Measurements from ENCODE around the gene HOXB7. TPM values are rescaled to one million over a fixed set of nuclear protein-coding genes. Genes with fewer than 3 reads are reported as not detected.

Gene HOXB7
- total RNA-seq, 4 donors from 2014 or later, result 5.3 to 11.5 (median 8.4) TPM

DNA sequence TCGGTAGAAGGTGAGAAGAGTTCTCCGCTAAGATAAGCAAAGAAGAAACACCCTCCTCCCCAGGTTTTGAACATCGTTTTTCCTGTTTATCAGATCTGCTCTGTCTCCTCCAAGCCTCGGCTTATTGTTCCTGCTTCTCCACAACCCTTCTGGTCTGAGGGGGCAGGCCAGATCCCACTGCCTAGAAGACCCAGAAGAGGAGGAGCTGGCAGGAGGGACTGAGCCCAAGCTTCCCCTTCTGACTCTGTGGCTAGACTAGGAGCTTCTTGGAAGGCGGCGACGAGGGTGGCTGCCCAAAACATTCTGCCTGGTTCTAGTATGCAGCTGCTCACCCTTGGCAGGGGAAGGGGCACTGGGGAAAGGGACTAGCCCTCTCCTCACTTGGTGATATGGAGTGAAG is 12.1 kb downstream of the HOXB7 start:
- ATAC-seq (ENCODE audit: low FRiP score) (no peak), DNase-seq (ENCODE audit: low spot score) (no peak)
- TF ChIP-seq, protein P1, sequence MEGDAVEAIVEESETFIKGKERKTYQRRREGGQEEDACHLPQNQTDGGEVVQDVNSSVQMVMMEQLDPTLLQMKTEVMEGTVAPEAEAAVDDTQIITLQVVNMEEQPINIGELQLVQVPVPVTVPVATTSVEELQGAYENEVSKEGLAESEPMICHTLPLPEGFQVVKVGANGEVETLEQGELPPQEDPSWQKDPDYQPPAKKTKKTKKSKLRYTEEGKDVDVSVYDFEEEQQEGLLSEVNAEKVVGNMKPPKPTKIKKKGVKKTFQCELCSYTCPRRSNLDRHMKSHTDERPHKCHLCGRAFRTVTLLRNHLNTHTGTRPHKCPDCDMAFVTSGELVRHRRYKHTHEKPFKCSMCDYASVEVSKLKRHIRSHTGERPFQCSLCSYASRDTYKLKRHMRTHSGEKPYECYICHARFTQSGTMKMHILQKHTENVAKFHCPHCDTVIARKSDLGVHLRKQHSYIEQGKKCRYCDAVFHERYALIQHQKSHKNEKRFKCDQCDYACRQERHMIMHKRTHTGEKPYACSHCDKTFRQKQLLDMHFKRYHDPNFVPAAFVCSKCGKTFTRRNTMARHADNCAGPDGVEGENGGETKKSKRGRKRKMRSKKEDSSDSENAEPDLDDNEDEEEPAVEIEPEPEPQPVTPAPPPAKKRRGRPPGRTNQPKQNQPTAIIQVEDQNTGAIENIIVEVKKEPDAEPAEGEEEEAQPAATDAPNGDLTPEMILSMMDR (IDR thresholded peaks at IDR 0.05), result no peak

DNA sequence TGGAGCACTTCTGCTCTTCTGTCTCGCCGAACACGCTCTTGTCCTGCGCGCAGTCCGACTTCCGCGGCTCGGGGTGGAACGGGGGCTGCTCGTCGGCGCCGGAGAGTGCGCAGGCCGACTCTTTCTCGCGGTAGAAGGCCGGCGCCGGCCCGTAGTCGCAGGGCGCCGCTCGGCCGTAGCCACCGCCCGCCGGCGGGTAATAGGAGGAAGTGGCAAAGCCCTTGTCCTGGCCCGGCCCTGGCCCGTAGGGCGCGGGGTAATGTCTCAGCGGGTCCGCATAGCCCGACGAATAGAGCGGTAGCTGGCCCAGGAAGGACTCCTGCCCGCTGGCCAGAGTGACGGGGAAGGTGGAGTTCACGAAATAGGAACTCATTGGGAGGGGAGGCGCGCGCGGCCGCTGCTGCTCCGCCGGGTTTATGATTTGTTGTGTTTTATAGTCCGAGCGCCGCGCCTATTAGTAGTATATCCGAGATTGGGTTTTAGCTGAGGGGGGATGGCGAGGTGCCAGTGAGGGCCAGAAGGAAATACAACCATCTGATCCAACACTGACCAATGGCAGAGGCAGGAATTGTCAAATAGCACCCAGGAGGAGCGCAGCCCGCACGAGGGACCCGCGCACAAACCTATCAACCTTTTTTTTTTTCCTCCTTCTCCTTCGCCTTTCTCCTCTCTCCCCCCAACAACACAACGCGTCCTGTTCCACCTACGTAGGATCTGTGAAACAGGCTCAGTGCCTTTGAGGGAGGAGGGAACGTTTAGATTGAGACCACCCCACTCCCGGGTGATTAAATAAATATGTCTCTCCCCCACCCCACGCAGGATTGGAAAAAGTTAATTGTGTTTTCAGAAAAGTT is 12.8 kb downstream of the HOXB7 start:
- DNase-seq (ENCODE audit: low spot score), result no peak
- TF ChIP-seq, protein P1 (IDR thresholded peaks at IDR 0.05), result no peak
- peak; percentile 34 for ATAC-seq (ENCODE audit: low FRiP score)

DNA sequence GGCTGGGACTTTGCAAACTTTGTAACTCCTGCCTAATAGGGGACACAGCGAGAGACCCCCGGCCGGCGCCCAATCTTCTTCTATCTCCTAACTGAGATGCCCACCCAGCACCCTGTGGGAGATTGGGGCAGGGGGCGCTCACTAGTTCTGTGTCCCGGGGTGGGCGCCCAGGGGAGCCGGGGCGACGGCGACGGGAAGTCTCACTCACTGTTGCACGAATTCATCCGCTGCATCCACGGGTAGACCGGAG is 13.4 kb downstream of the HOXB7 start:
- TF ChIP-seq, protein P1 (IDR thresholded peaks at IDR 0.05), result no peak
- no peak for DNase-seq (ENCODE audit: low spot score)
- ATAC-seq (ENCODE audit: low FRiP score), result no peak

DNA sequence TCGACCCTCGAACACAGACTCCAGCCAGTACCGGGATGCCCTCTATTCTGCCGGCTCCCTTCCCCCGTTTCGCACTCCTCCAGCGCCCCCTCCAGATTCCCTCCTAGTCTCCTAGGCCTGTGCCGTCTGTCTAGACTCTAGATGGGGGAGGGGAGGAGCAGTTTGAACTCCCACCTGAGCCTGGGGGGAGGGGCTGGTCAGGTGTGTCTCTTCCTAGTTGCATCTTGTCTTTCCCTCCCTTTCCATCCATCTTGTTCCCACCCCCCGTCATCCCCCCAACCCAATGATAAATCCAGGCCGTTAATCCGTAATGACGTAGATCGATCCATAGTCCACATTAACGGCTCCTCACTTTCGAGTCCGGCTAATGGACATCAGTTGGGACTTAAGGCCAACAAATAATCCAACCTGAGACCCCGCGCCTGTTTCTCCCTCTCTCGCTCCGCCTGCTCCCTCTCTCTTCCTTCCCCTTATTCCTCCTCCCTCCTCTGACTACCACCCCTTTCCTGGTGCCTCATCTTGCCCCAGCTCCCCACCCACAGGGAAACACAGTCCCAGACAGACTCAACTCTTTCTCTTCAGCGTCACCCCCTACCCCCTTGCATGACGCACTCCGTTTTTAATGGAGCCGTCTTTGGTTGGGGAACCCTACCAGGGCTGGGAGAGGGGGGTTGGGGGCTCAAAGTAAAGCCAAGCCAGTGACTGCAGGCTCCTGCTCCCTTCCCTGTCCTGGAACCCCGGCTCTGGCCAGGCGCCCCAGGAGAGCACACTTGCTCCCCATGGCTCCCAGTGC is 13.9 kb downstream of the HOXB7 start:
- no peak for DNase-seq (ENCODE audit: low spot score)
- TF ChIP-seq, protein P1 (IDR thresholded peaks at IDR 0.05), result no peak
- ATAC-seq (ENCODE audit: low FRiP score), result no peak

DNA sequence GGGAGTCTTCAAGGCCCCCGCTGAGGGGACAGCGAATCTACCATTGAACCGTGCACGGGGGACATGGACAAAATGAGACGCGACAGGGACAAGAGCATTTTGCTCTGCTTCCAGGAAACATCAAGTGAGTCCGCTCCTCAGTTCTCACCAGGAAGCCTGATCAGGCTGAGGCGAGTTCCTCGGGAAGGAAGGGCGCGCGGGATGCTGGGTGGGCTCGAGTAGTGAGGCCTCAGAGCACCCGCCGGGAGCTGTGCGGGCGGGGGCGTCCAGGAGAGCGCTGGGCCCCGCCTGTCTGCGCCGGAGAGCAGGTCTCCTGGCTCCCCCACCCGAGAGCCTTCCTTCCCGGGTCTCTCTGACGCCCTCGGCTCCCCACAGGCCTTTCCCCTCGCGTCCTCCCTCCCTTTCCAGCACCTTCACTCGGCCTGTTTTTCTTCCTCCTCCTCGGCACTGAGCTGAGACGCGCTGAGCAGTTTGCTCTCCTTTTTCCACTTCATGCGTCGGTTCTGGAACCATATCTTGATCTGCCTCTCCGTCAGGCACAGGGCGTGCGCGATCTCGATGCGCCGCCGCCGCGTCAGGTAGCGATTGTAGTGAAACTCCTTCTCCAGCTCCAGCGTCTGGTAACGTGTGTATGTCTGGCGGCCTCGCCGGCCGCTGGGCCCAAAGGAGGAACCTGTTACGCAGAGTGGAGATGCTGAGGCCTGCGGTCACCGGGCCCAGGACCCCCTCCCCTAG is 14.7 kb downstream of the HOXB7 start:
- ATAC-seq (ENCODE audit: low FRiP score), result no peak
- TF ChIP-seq, protein P1 (IDR thresholded peaks at IDR 0.05), result no peak
- no peak for DNase-seq (ENCODE audit: low spot score)

DNA sequence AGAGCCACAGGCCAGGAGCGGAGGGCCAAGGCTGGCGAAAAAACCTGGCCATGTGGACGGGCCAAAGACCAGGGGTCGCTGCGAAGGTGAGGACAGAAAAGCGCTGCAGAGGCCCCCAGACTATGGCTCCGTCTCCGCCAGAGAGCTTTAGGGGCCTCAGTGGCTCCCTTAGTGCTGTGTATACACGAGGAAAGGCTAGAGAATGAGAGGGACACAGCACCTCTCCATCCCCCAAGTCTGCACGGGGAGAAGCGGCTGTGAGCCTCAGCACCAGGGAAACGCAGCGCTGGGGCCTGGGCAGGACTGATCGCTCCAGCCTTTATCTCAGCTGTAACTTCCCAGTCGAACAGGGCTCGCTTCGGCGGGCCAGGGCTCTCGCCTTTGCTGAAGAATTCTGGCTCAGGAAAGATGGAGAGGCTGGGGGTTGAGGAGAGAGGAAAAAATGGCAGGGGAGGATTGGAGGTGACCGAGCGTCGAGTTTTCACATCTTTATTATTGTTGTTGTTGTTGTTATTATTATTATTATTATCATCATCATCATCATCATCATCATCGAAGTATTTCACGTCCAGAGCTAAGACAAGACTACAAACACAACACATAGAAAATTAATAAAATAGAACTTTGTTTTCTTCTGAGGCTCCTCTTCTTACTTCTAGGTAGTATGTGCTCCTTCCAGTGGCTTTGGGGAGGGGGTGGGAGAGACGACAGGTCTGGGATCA is 15.4 kb downstream of the HOXB7 start:
- TF ChIP-seq, protein P1 (IDR thresholded peaks at IDR 0.05), result no peak
- ATAC-seq (ENCODE audit: low FRiP score), result no peak
- DNase-seq (ENCODE audit: low spot score), result no peak

Measured in omental fat pad (tissue), 4 donors.